Posterior cingulate gyrus (tissue), 11 donors: ENCODE results near the gene SLC36A2.

Experiments
- DNase-seq, 10 donors: peaks; one replicate each; pipeline versions ENCODE4 v3.0.0 to v3.0.0-alpha.2; 2020 to 2021; ENCODE audit warnings: mixed read lengths in 3 of 10
- intact Hi-C: fragments of 100-400 bp; cut with DNase I; formaldehyde crosslinking; loops from one replicate; pipeline ENCODE4 v1.15.1; 2023

Gene SLC36A2

DNA sequence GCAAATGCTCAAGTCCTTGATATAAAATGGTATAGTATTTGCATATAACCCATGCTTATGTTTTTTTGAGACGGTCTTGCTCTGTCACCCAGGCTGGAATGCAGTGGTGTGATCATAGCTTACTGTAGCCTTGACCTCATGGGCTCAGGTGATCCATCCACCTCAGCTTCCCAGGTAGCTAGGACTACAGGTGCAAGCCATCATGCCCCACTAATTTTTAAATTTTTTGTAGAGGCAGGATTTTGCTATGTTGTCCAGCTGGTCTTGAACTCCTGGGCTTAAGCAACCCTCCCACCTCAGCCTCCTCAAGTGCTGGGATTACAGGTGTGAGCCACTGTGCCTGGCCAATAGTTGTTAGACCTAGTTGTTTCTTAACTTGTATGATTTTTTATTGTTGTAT lies 61.1 kb downstream of the SLC36A2 start:
- DNase-seq: no peak
- intact Hi-C loops: no loop called here

DNA sequence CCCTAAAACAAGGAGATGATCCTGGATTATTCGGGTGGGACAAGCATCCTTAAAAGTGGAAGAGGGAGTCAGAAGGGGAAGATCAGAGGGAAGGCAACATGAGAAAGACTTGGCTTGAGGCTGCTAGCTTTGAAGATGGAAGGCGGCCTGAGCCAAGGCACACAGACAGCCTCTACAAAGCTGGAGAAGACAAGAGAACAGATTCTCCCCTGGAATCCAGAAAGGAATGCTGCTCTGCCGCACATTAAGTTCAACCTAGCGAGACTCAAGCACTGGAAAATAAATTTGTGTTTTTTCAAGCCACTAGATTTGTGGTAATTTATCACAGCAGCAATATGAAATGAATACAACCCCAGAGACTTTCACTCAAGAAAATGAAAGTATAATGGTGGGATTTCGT lies 61.7 kb downstream of the SLC36A2 start:
- intact Hi-C loops: no loop called here
- no peak for DNase-seq

GRCh38 chr5:151284392-151284967 lies 62.9 kb downstream of the SLC36A2 start:
- intact Hi-C loops: no loop called here

GRCh38 chr5:151283120-151283825 lies 64.1 kb downstream of the SLC36A2 start:
- DNase-seq: no peak
- intact Hi-C loops: no loop called here

More at GRCh38 chr5:151284392-151284967, 62.9 kb downstream of the SLC36A2 start:
- no peak for DNase-seq

- intact Hi-C loops: no loop called here
Observed at GRCh38 chr5:151281001-151281639, 66.2 kb downstream of the SLC36A2 start.

DNA sequence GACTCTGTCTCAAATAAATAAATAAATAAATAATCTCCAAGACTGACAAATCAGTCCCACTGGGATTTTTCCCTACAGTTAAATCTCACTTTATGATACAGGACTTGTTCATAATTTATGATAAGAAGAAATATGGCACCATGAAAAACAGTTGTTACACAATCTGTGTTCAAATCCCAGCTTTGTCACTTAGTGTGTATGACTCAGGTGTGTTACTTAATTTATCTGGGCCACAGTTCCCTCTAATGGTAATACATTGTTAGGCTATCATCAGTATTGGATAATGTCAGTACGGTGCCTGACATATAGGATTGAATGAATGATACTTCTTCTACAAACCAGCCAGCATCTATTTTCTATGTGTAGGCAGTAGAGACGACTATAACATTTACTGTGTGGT lies 66.9 kb downstream of the SLC36A2 start:
- intact Hi-C loops: no loop called here
- DNase-seq: no peak

More at GRCh38 chr5:151281001-151281639, 66.2 kb downstream of the SLC36A2 start:
- no peak for DNase-seq

- intact Hi-C loops: no loop called here
Observed at GRCh38 chr5:151278845-151279244, 68.5 kb downstream of the SLC36A2 start.

DNA sequence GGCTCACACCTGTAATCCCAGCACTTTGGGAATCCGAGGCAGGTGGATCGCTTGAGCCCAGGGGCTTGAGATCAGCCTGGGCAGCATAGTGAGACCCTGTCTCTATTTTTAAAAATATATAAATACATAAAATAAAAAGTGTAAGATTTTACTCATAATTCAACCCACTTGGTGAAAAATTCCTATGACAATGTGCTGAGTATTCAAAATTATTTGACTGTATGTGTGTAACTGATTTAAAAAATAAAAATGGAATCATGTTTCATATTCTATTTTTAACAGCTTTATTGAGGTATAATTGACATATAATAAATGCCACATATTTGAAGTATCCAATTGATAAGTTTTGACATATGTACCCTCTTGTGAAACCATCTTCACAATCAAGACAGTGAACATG lies 71.6 kb downstream of the SLC36A2 start:
- no peak for DNase-seq
- intact Hi-C loops: no loop called here

More at GRCh38 chr5:151278845-151279244, 68.5 kb downstream of the SLC36A2 start:
- DNase-seq: no peak

DNA sequence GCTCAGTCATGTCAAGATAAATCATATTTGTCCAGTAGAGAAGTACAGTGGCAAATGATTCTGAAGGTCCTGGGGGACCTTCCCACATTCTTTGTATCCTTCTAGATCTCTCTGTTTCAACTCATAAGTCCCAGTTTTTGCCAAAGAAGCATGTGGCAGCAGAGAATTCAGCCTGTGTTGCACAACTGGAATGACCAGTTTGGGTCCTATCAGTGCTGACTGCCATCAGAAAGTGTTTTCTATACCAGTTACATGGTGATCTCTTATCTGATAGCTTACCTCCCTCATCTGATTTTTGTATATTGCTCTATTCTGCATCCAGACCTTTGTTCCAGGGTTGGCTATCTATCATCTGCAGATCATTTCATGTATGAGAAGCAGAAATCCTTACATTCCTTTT lies 72.7 kb downstream of the SLC36A2 start:
- DNase-seq: no peak
- intact Hi-C loops: no loop called here

GRCh38 chr5:151271336-151271735 lies 76.0 kb downstream of the SLC36A2 start:
- intact Hi-C loops: no loop called here
- DNase-seq: no peak

DNA sequence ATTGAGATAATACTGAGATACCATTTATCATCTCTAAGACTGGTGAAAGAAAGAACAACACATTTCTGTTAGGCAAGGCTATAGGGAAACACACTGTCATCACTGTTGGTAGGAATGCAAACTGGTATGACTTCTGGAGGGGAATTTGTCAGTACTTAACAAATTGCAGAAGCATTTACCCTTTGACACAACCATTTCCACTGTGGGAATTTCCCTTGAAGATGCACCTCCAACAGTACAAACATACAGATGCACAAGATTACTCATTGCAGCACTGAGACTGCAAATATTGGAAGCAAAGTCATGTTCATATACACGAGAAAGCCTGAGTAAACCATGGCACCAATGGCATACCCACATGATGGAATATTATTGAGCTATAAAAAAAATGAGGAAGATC lies 76.8 kb downstream of the SLC36A2 start:
- intact Hi-C loops: no loop called here
- no peak for DNase-seq

DNA sequence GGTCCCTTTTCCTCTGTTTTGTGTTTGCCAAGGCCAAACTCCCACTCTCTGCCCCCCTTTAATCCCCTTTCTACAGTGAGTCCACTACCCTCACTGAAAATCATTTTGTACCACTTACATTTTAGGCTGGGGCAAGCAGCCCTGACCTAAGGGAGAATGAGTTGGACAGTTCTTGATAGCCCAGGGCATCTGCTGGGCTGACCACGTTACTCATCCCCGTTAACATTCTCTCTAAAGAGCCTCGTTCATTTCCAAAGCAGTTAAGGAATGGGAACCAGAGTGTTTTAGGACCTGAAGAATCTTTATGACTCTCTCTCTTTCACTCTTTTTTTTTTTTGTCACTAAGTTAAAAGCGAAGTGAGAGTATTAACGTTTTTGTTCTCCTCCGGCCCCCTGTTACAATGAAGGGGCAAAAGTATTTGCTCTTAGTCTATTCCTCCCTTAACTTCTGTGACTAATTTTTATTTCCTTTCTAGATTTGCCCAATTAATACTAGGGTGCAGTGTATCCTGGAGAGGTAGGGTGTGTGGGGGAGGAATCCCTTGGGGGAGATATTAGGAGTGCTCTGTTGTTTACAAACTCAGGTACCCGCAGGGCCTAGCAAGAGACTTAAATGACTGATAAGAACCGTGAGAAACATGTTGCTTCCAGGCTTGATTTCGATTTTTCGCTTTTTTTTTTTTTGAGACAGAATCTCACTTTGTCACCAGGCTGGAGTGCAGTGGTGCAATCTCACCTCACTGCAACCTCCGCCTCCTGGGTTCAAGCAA lies 79.7 kb downstream of the SLC36A2 start:
- DNase-seq: no peak
- intact Hi-C loops: no loop called here
